B cell (primary cell): ENCODE measurements around the gene IRAK1. TPM values are rescaled to one million over a fixed set of nuclear protein-coding genes. Genes with fewer than 3 reads are reported as not detected.

Experiments
- ATAC-seq: fragments of 200-7000 bp; cut with Tn5 transposase; one replicate; pipeline ENCODE4 v1.10.0; 2021; ENCODE audit warnings: low read depth, mild to moderate bottlenecking, moderate number of reproducible peaks, moderate library complexity
- CTCF ChIA-PET: fragments of 350-600 bp; sonication (Branson Sonifier 250); formaldehyde crosslinking; loops from one replicate; lab custom pipeline; 2021; ENCODE audit warnings: antibody characterized with exemption, inconsistent platforms; lab: Charles Lee
- POLR2A ChIA-PET: fragments of 350-600 bp; sonication (Branson Sonifier 250); formaldehyde crosslinking; loops from one replicate; lab custom pipeline; 2021; ENCODE audit warnings: antibody characterized with exemption; lab: Charles Lee
- DNase-seq: peaks from one replicate; pipeline ENCODE4 v3.0.0; 2013
- H2AFZ ChIP-seq: 2 replicates; pipeline ENCODE4 v1.6.1; 2012; ENCODE audit warnings: mild to moderate bottlenecking, low read depth, low read length; ENCODE audit not compliant: insufficient read depth, poor library complexity, severe bottlenecking
- H3K27ac ChIP-seq, 2 donors: 1 replicate in 1 of 2; 2 replicates in 1 of 2; pipeline ENCODE4 v1.5.1; 2012 to 2013; ENCODE audit warnings: low read length in 2 of 2, mild to moderate bottlenecking in 2 of 2, moderate library complexity in 1 of 2
- H3K27me3 ChIP-seq, 4 experiments: fragments of 200-600 bp in 1 of 4; sonication (generic) in 1 of 4; replicated peaks in 1 of 4; 1 replicate in 2 of 4; 2 replicates in 2 of 4; pipeline versions ENCODE4 v1.6.1 to v1.7.0; 2013 to 2016; ENCODE audit warnings: low read length in 3 of 4, mild to moderate bottlenecking in 2 of 4, mixed read lengths in 1 of 4, moderate library complexity in 1 of 4; ENCODE audit not compliant: insufficient read depth in 4 of 4, control insufficient read depth in 3 of 4; ENCODE audit errors: control extremely low read depth in 1 of 4
- H3K36me3 ChIP-seq, 2 experiments: replicated peaks in 1 of 2; 1 replicate in 1 of 2; 2 replicates in 1 of 2; pipeline versions ENCODE4 v1.6.1 to v1.7.1; 2013; ENCODE audit warnings: low read length in 1 of 2; ENCODE audit not compliant: insufficient read depth in 2 of 2, control insufficient read depth in 1 of 2; ENCODE audit errors: control extremely low read depth in 1 of 2, extremely low read depth in 1 of 2
- H3K4me1 ChIP-seq, 2 donors: fragments of 200-600 bp in 1 of 2; sonication (generic) in 1 of 2; 1 replicate in 1 of 2; 2 replicates in 1 of 2; pipeline versions ENCODE4 v1.5.1 to v1.6.1; 2013 to 2017; ENCODE audit warnings: low read length in 2 of 2; ENCODE audit not compliant: control insufficient read depth in 2 of 2, insufficient read depth in 2 of 2
- H3K4me2 ChIP-seq: replicated peaks from 2 replicates; pipeline ENCODE3; 2012; ENCODE audit warnings: mild to moderate bottlenecking, low read depth, low read length; ENCODE audit not compliant: poor library complexity, severe bottlenecking
- H3K4me3 ChIP-seq, 5 experiments: fragments of 200-600 bp in 1 of 5; sonication (generic) in 1 of 5; 1 replicate in 3 of 5; 2 replicates in 2 of 5; pipeline versions ENCODE4 v1.5.1 to v1.7.0; 2011 to 2016; ENCODE audit warnings: low read length in 4 of 5, mild to moderate bottlenecking in 4 of 5, low read depth in 2 of 5, control low read depth in 1 of 5, moderate library complexity in 1 of 5; ENCODE audit not compliant: insufficient read depth in 1 of 5; ENCODE audit errors: control extremely low read depth in 1 of 5, extremely low read depth in 1 of 5
- H3K79me2 ChIP-seq: fragments of 200-600 bp; sonication (generic); one replicate; pipeline ENCODE4 v1.6.0; 2016; ENCODE audit warnings: low read length; ENCODE audit not compliant: control insufficient read depth, insufficient read depth
- H3K9ac ChIP-seq: fragments of 200-600 bp; sonication (generic); 2 replicates; pipeline ENCODE4 v1.6.1; 2017; ENCODE audit warnings: mild to moderate bottlenecking, low read length, moderate library complexity
- H3K9me3 ChIP-seq, 3 donors: one replicate each; pipeline versions ENCODE4 v1.6.1 to v1.7.1; 2013; ENCODE audit warnings: low read length in 2 of 3; ENCODE audit not compliant: control insufficient read depth in 2 of 3, insufficient read depth in 1 of 3; ENCODE audit errors: control extremely low read depth in 1 of 3
- H4K20me1 ChIP-seq: 2 replicates; pipeline ENCODE4 v1.6.0; 2012; ENCODE audit warnings: mild to moderate bottlenecking, low read length; ENCODE audit not compliant: insufficient read depth, control insufficient read depth, poor library complexity, severe bottlenecking
- H3K27ac Mint-ChIP-seq: one replicate; pipeline ENCODE4 v1.8.0; 2021; ENCODE audit warnings: mixed read lengths
- H3K27me3 Mint-ChIP-seq: one replicate; pipeline ENCODE4 v1.8.0; 2021; ENCODE audit warnings: mixed read lengths
- H3K4me1 Mint-ChIP-seq: one replicate; pipeline ENCODE4 v1.8.0; 2021; ENCODE audit warnings: mixed read lengths
- H3K4me3 Mint-ChIP-seq: one replicate; pipeline ENCODE4 v1.8.0; 2021; ENCODE audit warnings: mixed read lengths
- H3K9me3 Mint-ChIP-seq: one replicate; pipeline ENCODE4 v1.8.0; 2022; ENCODE audit warnings: mixed read lengths; ENCODE audit not compliant: insufficient read depth
- EZH2 ChIP-seq: IDR thresholded peaks from 2 replicates; pipeline ENCODE4 v1.6.1; 2012; ENCODE audit warnings: borderline replicate concordance, low read depth, mild to moderate bottlenecking, moderate library complexity, low read length; ENCODE audit not compliant: insufficient read depth, poor library complexity, severe bottlenecking
- WGBS: methylation state at CpG from one replicate; pipeline ENCODE4 v1.1.5; 2013; ENCODE audit warnings: missing lambda C conversion rate; ENCODE audit not compliant: insufficient coverage; 5-methylcytosine and 5-hydroxymethylcytosine counted together
- intact Hi-C: fragments of 100-400 bp; cut with micrococcal nuclease; formaldehyde crosslinking; loops from one replicate; pipeline ENCODE4 v1.10.0; 2022
- polyA plus RNA-seq: library from polyadenylated mRNA; depleted of rRNA; stranded (reverse); fragments of >200 nt; gene quantifications from 2 replicates; pipeline ENCODE4 v1.2.3, GENCODE V29; 2012
- total RNA-seq, 2 donors: library from RNA; stranded (reverse); fragments of 120-200 nt in 1 of 2; gene quantifications; 1 replicate in 1 of 2; 2 replicates in 1 of 2; pipeline versions ENCODE4 v1.2.3 to v1.2.4, GENCODE V29; 2013 to 2022
- TF ChIP-seq, protein P1 (sequence below): fragments of 200-600 bp; IDR thresholded peaks from one replicate; pipeline ENCODE4 v1.8.0; 2022; ENCODE audit warnings: antibody characterized with exemption, mild to moderate bottlenecking

Gene IRAK1
- total and polyA plus RNA-seq, 2 donors (not counting 1 experiment from before 2014, with no cell fraction given) = 112 to 118 TPM

DNA sequence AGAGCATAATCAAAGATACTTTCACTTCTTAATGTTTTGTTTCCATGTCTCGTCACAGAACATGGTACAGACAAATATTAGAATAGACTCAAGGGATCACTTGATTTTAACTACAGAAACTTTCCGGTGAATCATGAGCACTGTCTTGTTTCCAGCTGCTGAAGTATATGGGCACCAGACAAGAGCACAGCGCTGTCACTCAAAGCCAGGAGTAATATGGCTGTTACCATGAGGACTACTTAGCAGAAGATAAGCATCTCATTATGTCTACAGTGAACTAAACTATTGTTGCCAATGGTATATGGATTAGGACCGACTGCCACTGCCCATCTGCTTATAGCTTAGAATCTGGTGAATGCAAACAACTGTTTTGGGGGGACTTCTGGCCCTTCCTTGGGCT, 43.5 kb upstream of the IRAK1 start:
- no peaks in the 10 kb centered on the region for H3K27me3 Mint-ChIP-seq
- Histone ChIP-seq H3K9ac (no peak overlapping the region), H3K27ac (peak overlapping the region in 1 of 2 donors; percentile 38), H3K4me1 (peaks cover 12 to 23% of the 10 kb centered on the region in 2 donors), H4K20me1 (peaks cover 65% of the 10 kb centered on the region), H2AFZ (no peak overlapping the region), H3K36me3 (peaks cover 0 to 5% of the 10 kb centered on the region in 2 experiments), H3K4me3 (no peak overlapping the region), H3K4me2 (no peak overlapping the region), H3K9me3 (no peaks in the 10 kb centered on the region), H3K79me2 (peaks cover 89% of the 10 kb centered on the region), H3K27me3 (no peaks in the 10 kb centered on the region)
- CTCF ChIA-PET = no interaction called here
- DNase-seq (no peak), ATAC-seq (no peak)
- POLR2A ChIA-PET = no interaction called here
- WGBS = no CpG with 5 or more reads among the region's 4 CpGs
- H3K4me3 Mint-ChIP-seq = no peak overlapping the region
- H3K9me3 Mint-ChIP-seq = no peaks in the 10 kb centered on the region
- TF ChIP-seq EZH2 = no peak
- TF ChIP-seq, protein P1, sequence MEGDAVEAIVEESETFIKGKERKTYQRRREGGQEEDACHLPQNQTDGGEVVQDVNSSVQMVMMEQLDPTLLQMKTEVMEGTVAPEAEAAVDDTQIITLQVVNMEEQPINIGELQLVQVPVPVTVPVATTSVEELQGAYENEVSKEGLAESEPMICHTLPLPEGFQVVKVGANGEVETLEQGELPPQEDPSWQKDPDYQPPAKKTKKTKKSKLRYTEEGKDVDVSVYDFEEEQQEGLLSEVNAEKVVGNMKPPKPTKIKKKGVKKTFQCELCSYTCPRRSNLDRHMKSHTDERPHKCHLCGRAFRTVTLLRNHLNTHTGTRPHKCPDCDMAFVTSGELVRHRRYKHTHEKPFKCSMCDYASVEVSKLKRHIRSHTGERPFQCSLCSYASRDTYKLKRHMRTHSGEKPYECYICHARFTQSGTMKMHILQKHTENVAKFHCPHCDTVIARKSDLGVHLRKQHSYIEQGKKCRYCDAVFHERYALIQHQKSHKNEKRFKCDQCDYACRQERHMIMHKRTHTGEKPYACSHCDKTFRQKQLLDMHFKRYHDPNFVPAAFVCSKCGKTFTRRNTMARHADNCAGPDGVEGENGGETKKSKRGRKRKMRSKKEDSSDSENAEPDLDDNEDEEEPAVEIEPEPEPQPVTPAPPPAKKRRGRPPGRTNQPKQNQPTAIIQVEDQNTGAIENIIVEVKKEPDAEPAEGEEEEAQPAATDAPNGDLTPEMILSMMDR = no peak
- H3K4me1 Mint-ChIP-seq = peaks cover 60% of the 10 kb centered on the region
- peak overlapping the region; percentile 32 for H3K27ac Mint-ChIP-seq
- intact Hi-C loops = no loop called here

DNA sequence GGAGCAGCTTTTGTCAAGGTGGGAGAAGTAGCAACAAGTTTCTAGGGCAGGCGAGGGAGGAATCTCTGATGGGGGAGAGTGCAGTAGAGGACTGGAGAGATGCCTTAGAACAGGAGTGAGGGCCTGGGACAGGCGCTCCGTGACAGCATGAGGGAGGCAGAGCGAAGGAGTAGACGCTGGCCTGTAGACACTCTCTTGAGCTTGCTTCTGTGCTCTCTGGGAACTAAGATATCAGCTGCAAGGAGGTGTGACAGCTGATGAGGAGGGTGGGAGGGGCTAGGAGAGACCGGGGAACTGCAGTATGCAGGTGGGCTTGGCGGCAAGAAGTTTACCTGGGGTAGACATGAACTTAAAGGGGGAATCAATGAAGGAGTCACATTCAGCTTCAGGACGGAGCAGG, 42.1 kb upstream of the IRAK1 start:
- H3K4me3 ChIP-seq = no peak overlapping the region
- TF ChIP-seq, protein P1 = no peak
- TF ChIP-seq EZH2 = no peak
- peaks cover 78% of the 10 kb centered on the region for H3K79me2 ChIP-seq
- DNase-seq = no peak
- Mint-ChIP-seq H3K4me3 (no peak overlapping the region), H3K27me3 (no peaks in the 10 kb centered on the region), H3K27ac (no peak overlapping the region), H3K4me1 (peaks cover 64% of the 10 kb centered on the region), H3K9me3 (no peaks in the 10 kb centered on the region)
- 94% methylated on average over 7 of the region's 8 CpGs for WGBS
- no peak overlapping the region for H3K9ac ChIP-seq
- peaks cover 0 to 8% of the 10 kb centered on the region in 2 experiments for H3K36me3 ChIP-seq
- no peak overlapping the region for H3K4me2 ChIP-seq
- H4K20me1 ChIP-seq = peaks cover 64% of the 10 kb centered on the region
- H3K4me1 ChIP-seq = peaks cover 12 to 20% of the 10 kb centered on the region in 2 donors
- H3K27me3 ChIP-seq = no peaks in the 10 kb centered on the region
- no peak for ATAC-seq
- H3K9me3 ChIP-seq = no peaks in the 10 kb centered on the region
- intact Hi-C loops = no loop called here
- no peak overlapping the region for H3K27ac ChIP-seq
- ChIA-PET POLR2A (no interaction called here), CTCF (interaction anchor here (1.2 kb wide), 1 partner anchor 48 kb away, joined by 3 read pairs; no protein-coding TSS in a partner anchor)
- H2AFZ ChIP-seq = no peak overlapping the region
